Vagina (tissue), 2 donors: ENCODE measurements around the gene LAMA2. TPM values are rescaled to one million over a fixed set of nuclear protein-coding genes. Genes with fewer than 3 reads are reported as not detected.

Source experiments
- DNase-seq, 2 donors: peaks; one replicate each; pipeline ENCODE4 v3.0.0-alpha.2; 2017; ENCODE audit errors: extremely low spot score in 2 of 2
- H3K27ac ChIP-seq: fragments of 200-600 bp; sonication (generic); one replicate; pipeline ENCODE4 v1.5.1; 2019
- H3K27me3 ChIP-seq: fragments of 200-600 bp; sonication (generic); one replicate; pipeline ENCODE4 v1.5.1; 2019
- H3K36me3 ChIP-seq, 2 donors: fragments of 200-600 bp; sonication (generic); one replicate each; pipeline ENCODE4 v1.5.1; 2017 to 2019
- H3K4me1 ChIP-seq: fragments of 200-600 bp; sonication (generic); one replicate; pipeline ENCODE4 v1.5.1; 2019
- H3K4me3 ChIP-seq, 2 donors: fragments of 200-600 bp; sonication (generic); 1 replicate in 1 of 2; 2 replicates in 1 of 2; pipeline ENCODE4 v1.5.1; 2016 to 2019
- H3K9me3 ChIP-seq: fragments of 200-600 bp; sonication (generic); one replicate; pipeline ENCODE4 v1.5.1; 2019
- CTCF ChIP-seq, 3 experiments: fragments of 450-650 bp in 2 of 3; fragments of 200-600 bp in 1 of 3; sonication (generic) in 1 of 3; IDR thresholded peaks; one replicate each; pipeline ENCODE4 v1.5.1; 2017 to 2019; ENCODE audit warnings: antibody characterized with exemption in 3 of 3, mild to moderate bottlenecking in 2 of 3, moderate library complexity in 2 of 3
- POLR2A ChIP-seq, 2 donors: fragments of 450-650 bp; IDR thresholded peaks; one replicate each; pipeline ENCODE4 v1.6.1; 2017; ENCODE audit warnings: antibody characterized with exemption in 2 of 2, mild to moderate bottlenecking in 2 of 2, moderate library complexity in 2 of 2
- POLR2AphosphoS5 ChIP-seq, 2 donors: sonication (generic); formaldehyde crosslinking; IDR thresholded peaks; one replicate each; pipeline ENCODE4 v1.9.0; 2017; ENCODE audit warnings: antibody characterized with exemption in 2 of 2, mild to moderate bottlenecking in 2 of 2, low read depth in 1 of 2; ENCODE audit not compliant: insufficient read depth in 1 of 2
- intact Hi-C: fragments of 100-400 bp; cut with DNase I; formaldehyde crosslinking; loops from one replicate; pipeline ENCODE4 v1.15.1; 2023
- total RNA-seq: library from RNA; depleted of rRNA; stranded (reverse); fragments of >200 nt; gene quantifications from one replicate; pipeline ENCODE4 v1.2.3, GENCODE V29; 2016

The LAMA2 gene
- total RNA-seq, 1 donor from 2014 or later = 91.1 TPM

GRCh38 chr6:129210684-129211083 lies 327.7 kb downstream of the LAMA2 start:
- intact Hi-C loops = no loop called here
- Histone ChIP-seq H3K4me3 (no peak overlapping the region), H3K9me3 (no peaks in the 10 kb centered on the region), H3K27me3 (no peaks in the 10 kb centered on the region), H3K36me3 (no peaks in the 10 kb centered on the region), H3K4me1 (peaks cover 5% of the 10 kb centered on the region), H3K27ac (no peak overlapping the region)
- TF ChIP-seq CTCF (IDR thresholded peaks at IDR 0.05) (no peak), POLR2A (IDR thresholded peaks at IDR 0.05) (no peak), POLR2AphosphoS5 (IDR thresholded peaks at IDR 0.05; ENCODE audit: insufficient read depth in 1 of 2, low read depth in 1 of 2) (no peak)
- no peak for DNase-seq

GRCh38 chr6:129211626-129212025 lies 328.7 kb downstream of the LAMA2 start:
- Histone ChIP-seq H3K9me3 (no peaks in the 10 kb centered on the region), H3K36me3 (no peaks in the 10 kb centered on the region), H3K27me3 (no peaks in the 10 kb centered on the region), H3K4me3 (no peak overlapping the region), H3K4me1 (peaks cover 5% of the 10 kb centered on the region), H3K27ac (peak overlapping the region; percentile 25)
- DNase-seq = no peak
- no peak for TF ChIP-seq POLR2A (IDR thresholded peaks at IDR 0.05)
- no peak for TF ChIP-seq POLR2AphosphoS5 (IDR thresholded peaks at IDR 0.05; ENCODE audit: insufficient read depth in 1 of 2, low read depth in 1 of 2)
- intact Hi-C loops = no loop called here

GRCh38 chr6:129212081-129212480 lies 329.1 kb downstream of the LAMA2 start:
- no peaks in the 10 kb centered on the region for H3K9me3 ChIP-seq
- H3K4me3 ChIP-seq = no peak overlapping the region
- TF ChIP-seq CTCF (IDR thresholded peaks at IDR 0.05) = no peak
- TF ChIP-seq POLR2AphosphoS5 (IDR thresholded peaks at IDR 0.05; ENCODE audit: insufficient read depth in 1 of 2, low read depth in 1 of 2) = no peak
- peak overlapping the region; percentile 25 for H3K27ac ChIP-seq
- no peaks in the 10 kb centered on the region for H3K36me3 ChIP-seq
- no peaks in the 10 kb centered on the region for H3K27me3 ChIP-seq
- peaks cover 5% of the 10 kb centered on the region for H3K4me1 ChIP-seq
- no peak for DNase-seq
- intact Hi-C loops = no loop called here

- H3K4me3 ChIP-seq = no peak overlapping the region
- no peaks in the 10 kb centered on the region for H3K9me3 ChIP-seq
- intact Hi-C loops = no loop called here
- TF ChIP-seq CTCF (IDR thresholded peaks at IDR 0.05) = no peak
- no peak for TF ChIP-seq POLR2A (IDR thresholded peaks at IDR 0.05)
- TF ChIP-seq POLR2AphosphoS5 (IDR thresholded peaks at IDR 0.05; ENCODE audit: insufficient read depth in 1 of 2, low read depth in 1 of 2) = no peak
- H3K4me1 ChIP-seq = no peaks in the 10 kb centered on the region
- H3K27me3 ChIP-seq = no peaks in the 10 kb centered on the region
- H3K27ac ChIP-seq = no peak overlapping the region
- DNase-seq = no peak
- no peaks in the 10 kb centered on the region for H3K36me3 ChIP-seq
Measured at GRCh38 chr6:129215246-129215645, 332.3 kb downstream of the LAMA2 start.

GRCh38 chr6:129215916-129216520 lies 333.1 kb downstream of the LAMA2 start:
- no peak for DNase-seq
- Histone ChIP-seq H3K4me1 (no peaks in the 10 kb centered on the region), H3K27ac (no peak overlapping the region), H3K36me3 (no peaks in the 10 kb centered on the region), H3K27me3 (no peaks in the 10 kb centered on the region), H3K4me3 (no peak overlapping the region), H3K9me3 (no peaks in the 10 kb centered on the region)
- intact Hi-C loops = no loop called here
- TF ChIP-seq POLR2A (IDR thresholded peaks at IDR 0.05) (no peak), POLR2AphosphoS5 (IDR thresholded peaks at IDR 0.05; ENCODE audit: insufficient read depth in 1 of 2, low read depth in 1 of 2) (no peak), CTCF (IDR thresholded peaks at IDR 0.05) (no peak)
